Sigmoid colon (tissue), 7 donors: Measurements from ENCODE around the gene ST14. TPM values are rescaled to one million over a fixed set of nuclear protein-coding genes. Genes with fewer than 3 reads are reported as not detected.

Experiments used
- DNase-seq: peaks from one replicate; pipeline ENCODE4 v3.0.0-alpha.2; 2019
- H3K27ac ChIP-seq, 4 donors: fragments of 200-600 bp; sonication (generic); one replicate each; pipeline ENCODE4 v1.5.1; 2016 to 2019; ENCODE audit warnings: mild to moderate bottlenecking in 1 of 4
- H3K27me3 ChIP-seq, 3 donors: fragments of 200-600 bp; sonication (generic); one replicate each; pipeline ENCODE4 v1.5.1; 2019; ENCODE audit warnings: mild to moderate bottlenecking in 1 of 3
- H3K36me3 ChIP-seq, 4 donors: fragments of 200-600 bp; sonication (generic); one replicate each; pipeline ENCODE4 v1.5.1; 2016 to 2019
- H3K4me1 ChIP-seq, 4 donors: fragments of 200-600 bp; sonication (generic); one replicate each; pipeline ENCODE4 v1.5.1; 2017 to 2019
- H3K4me3 ChIP-seq, 4 donors: fragments of 200-600 bp; sonication (generic); one replicate each; pipeline ENCODE4 v1.5.1; 2017 to 2019; ENCODE audit warnings: mild to moderate bottlenecking in 2 of 4, moderate library complexity in 1 of 4
- H3K9me3 ChIP-seq, 4 donors: fragments of 200-600 bp in 3 of 4; sonication (generic) in 3 of 4; one replicate each; pipeline versions ENCODE4 v1.5.1 to v1.6.1; 2013 to 2019
- CTCF ChIP-seq, 4 experiments: fragments of 450-650 bp in 3 of 4; fragments of 200-600 bp in 1 of 4; IDR thresholded peaks; one replicate each; pipeline ENCODE4 v1.5.1; 2016 to 2019; ENCODE audit warnings: antibody characterized with exemption in 4 of 4, mild to moderate bottlenecking in 3 of 4, moderate library complexity in 2 of 4
- EP300 ChIP-seq, 4 donors: sonication (generic); formaldehyde crosslinking; IDR thresholded peaks; one replicate each; pipeline ENCODE4 v1.6.1; 2017; ENCODE audit warnings: antibody characterized with exemption in 4 of 4
- POLR2A ChIP-seq, 2 donors: fragments of 450-650 bp; IDR thresholded peaks; one replicate each; pipeline ENCODE4 v1.6.1; 2016; ENCODE audit warnings: antibody characterized with exemption in 2 of 2, mild to moderate bottlenecking in 2 of 2, moderate library complexity in 2 of 2
- POLR2AphosphoS5 ChIP-seq, 4 donors: sonication (generic); formaldehyde crosslinking; IDR thresholded peaks; one replicate each; pipeline ENCODE4 v1.6.1; 2017; ENCODE audit warnings: antibody characterized with exemption in 4 of 4
- WGBS, 2 donors: extraction: QIAGEN DNeasy Blood & Tissue Kit; methylation state at CpG; one replicate each; pipeline ENCODE4 v1.1.7; 2013; 5-methylcytosine and 5-hydroxymethylcytosine counted together
- intact Hi-C: fragments of 100-400 bp; cut with DNase I; formaldehyde crosslinking; loops from one replicate; pipeline ENCODE4 v1.15.1; 2023
- polyA plus RNA-seq, 3 donors: library from polyadenylated mRNA; stranded (reverse); fragments of 200-250 nt; gene quantifications; one replicate each; pipeline ENCODE4 v1.2.3, GENCODE V29; 2013
- total RNA-seq, 4 donors: library from RNA; depleted of rRNA; stranded (reverse); fragments of >200 nt; gene quantifications; one replicate each; pipeline ENCODE4 v1.1.0, GENCODE V29; 2016
- donor health status: healthy with polysubstance abuse.
- donor health status: Bipolar disorder and iron deficiency.
- donor health status: healthy.

ST14 gene
- total and polyA plus RNA-seq, 7 donors = 1.8 to 324 (median 5.1) TPM

GRCh38 chr11:130151196-130151595, 8.4 kb upstream of the ST14 start:
- intact Hi-C loops = no loop called here
- Histone ChIP-seq H3K4me1 (peaks cover 0 to 6% (median 2%) of the 10 kb centered on the region in 4 donors), H3K9me3 (no peaks in the 10 kb centered on the region), H3K4me3 (no peak overlapping the region), H3K27ac (no peak overlapping the region), H3K36me3 (no peaks in the 10 kb centered on the region), H3K27me3 (no peaks in the 10 kb centered on the region)
- 69 to 96% methylated on average over 1 of the region's 1 CpG for WGBS, 2 donors
- TF ChIP-seq EP300 (IDR thresholded peaks at IDR 0.05) (no peak), POLR2AphosphoS5 (IDR thresholded peaks at IDR 0.05) (no peak), POLR2A (IDR thresholded peaks at IDR 0.05) (no peak)
- no peak for DNase-seq

DNA sequence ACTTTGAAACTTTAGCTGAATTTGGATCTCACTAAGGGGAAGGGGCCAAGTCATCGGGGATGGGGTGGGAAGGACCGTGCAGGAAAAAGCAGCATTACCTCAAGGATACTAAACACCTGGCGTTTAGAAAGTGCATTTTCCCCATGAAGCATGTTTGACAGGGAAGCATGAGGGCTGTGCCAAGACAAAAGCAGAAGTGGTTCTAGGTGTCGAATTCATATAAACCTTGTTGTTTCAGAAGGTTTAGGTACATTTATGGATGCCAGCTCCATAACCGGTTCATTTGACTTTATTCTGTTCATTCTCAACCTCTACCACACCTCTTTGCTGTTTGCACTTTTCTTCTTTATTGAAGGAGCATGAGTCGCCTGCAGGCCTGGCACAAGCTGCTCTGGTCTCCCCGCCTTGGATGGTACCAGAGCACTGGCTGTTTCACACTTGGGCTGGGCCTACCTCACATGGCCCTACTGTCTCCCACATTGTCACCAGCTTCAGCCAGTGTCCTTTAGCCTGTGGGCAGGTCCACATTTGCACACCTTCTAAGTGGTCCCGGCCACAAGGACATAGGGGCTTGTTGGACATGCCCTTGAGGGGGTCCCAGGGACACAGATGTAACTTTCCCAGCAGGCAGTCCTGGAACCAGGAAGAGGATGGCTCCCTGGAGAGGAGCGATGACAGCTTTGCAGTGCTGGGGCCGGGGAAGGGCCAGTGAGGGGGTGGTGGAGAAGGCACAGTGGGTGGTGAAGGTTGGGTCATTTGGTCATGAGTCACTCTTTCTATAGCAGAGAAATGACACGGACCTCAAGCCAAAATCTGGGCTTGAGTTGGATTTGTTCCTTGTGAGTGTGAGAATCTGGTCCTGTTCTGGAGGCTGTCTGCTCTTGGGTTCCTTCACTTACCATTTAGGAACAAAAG, 3.2 kb upstream of the ST14 start:
- Histone ChIP-seq H3K4me1 (peaks cover 0 to 14% (median 12%) of the 10 kb centered on the region in 4 donors), H3K27ac (no peak overlapping the region), H3K36me3 (no peaks in the 10 kb centered on the region), H3K9me3 (no peaks in the 10 kb centered on the region), H3K4me3 (no peak overlapping the region), H3K27me3 (peaks cover 12 to 29% (median 21%) of the 10 kb centered on the region in 3 donors)
- TF ChIP-seq EP300 (IDR thresholded peaks at IDR 0.05) (no peak), POLR2A (IDR thresholded peaks at IDR 0.05) (no peak), POLR2AphosphoS5 (IDR thresholded peaks at IDR 0.05) (no peak), CTCF (IDR thresholded peaks at IDR 0.05) (no peak)
- intact Hi-C loops = no loop called here
- no peak for DNase-seq
- 46 to 69% methylated on average over 11 of the region's 11 CpGs for WGBS, 2 donors

DNA sequence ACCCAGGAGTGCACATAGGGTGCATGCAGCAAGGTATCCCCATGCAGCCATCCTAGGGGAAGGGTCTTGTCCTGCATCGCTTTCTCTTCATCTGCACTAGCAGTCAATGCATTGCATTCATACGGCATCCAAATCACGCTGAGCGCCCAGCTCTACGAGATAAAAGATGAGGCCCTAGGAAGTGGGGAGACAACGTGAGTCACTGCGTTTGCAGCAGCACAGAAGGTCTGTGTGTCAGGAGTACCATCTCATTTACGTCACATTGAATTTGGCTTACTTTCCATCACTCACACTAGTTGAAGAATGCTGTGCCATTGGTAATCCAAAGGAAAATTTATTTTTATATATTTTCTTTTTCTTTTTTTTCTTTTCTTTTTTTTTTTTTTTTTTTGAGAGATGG, 2.5 kb upstream of the ST14 start:
- H3K27ac ChIP-seq = no peak overlapping the region
- no peak overlapping the region for H3K4me3 ChIP-seq
- no peaks in the 10 kb centered on the region for H3K9me3 ChIP-seq
- intact Hi-C loops = no loop called here
- 94 to 97% methylated on average over 8 of the region's 8 CpGs for WGBS, 2 donors
- peaks cover 12 to 37% (median 21%) of the 10 kb centered on the region in 3 donors for H3K27me3 ChIP-seq
- no peak for DNase-seq
- H3K4me1 ChIP-seq = peaks cover 0 to 14% (median 12%) of the 10 kb centered on the region in 4 donors
- no peaks in the 10 kb centered on the region for H3K36me3 ChIP-seq
- TF ChIP-seq POLR2AphosphoS5 (IDR thresholded peaks at IDR 0.05) (no peak), CTCF (IDR thresholded peaks at IDR 0.05) (no peak), POLR2A (IDR thresholded peaks at IDR 0.05) (no peak), EP300 (IDR thresholded peaks at IDR 0.05) (no peak)

- intact Hi-C loops = no loop called here
- TF ChIP-seq EP300 (IDR thresholded peaks at IDR 0.05) (no peak), POLR2AphosphoS5 (IDR thresholded peaks at IDR 0.05) (no peak)
- no peak overlapping the region for H3K4me3 ChIP-seq
- H3K36me3 ChIP-seq = no peaks in the 10 kb centered on the region
- H3K27ac ChIP-seq = no peak overlapping the region
- no peak for DNase-seq
- peaks cover 12 to 44% (median 21%) of the 10 kb centered on the region in 3 donors for H3K27me3 ChIP-seq
- 82 to 93% methylated on average over 3 of the region's 3 CpGs for WGBS, 2 donors
- H3K9me3 ChIP-seq = no peaks in the 10 kb centered on the region
- peaks cover 0 to 14% (median 12%) of the 10 kb centered on the region in 4 donors for H3K4me1 ChIP-seq
Observed at GRCh38 chr11:130157840-130158239, 1.7 kb upstream of the ST14 start.

GRCh38 chr11:130159139-130159538, 443 bp upstream of the ST14 start:
- intact Hi-C loops = no loop called here
- Histone ChIP-seq H3K27ac (no peak overlapping the region), H3K4me1 (peaks cover 0 to 14% (median 12%) of the 10 kb centered on the region in 4 donors), H3K9me3 (no peaks in the 10 kb centered on the region), H3K27me3 (peaks cover 12 to 46% (median 21%) of the 10 kb centered on the region in 3 donors), H3K36me3 (no peaks in the 10 kb centered on the region), H3K4me3 (peak overlapping the region in 1 of 4 donors; percentile 36)
- TF ChIP-seq POLR2AphosphoS5 (IDR thresholded peaks at IDR 0.05) = no peak
- TF ChIP-seq CTCF (IDR thresholded peaks at IDR 0.05) = no peak
- no peak for TF ChIP-seq EP300 (IDR thresholded peaks at IDR 0.05)
- no peak for TF ChIP-seq POLR2A (IDR thresholded peaks at IDR 0.05)
- DNase-seq = no peak
- WGBS, 2 donors = 42 to 66% methylated on average over 14 of the region's 14 CpGs
